Osteoblast (primary cell): ENCODE data around the gene GAB4. TPM values are rescaled to one million over a fixed set of nuclear protein-coding genes. Genes with fewer than 3 reads are reported as not detected.

Experiments used
- DNase-seq: peaks from one replicate; pipeline ENCODE4 v3.0.0; 2011; ENCODE audit warnings: low spot score, mixed read lengths; ENCODE audit not compliant: insufficient read length; ENCODE audit errors: missing footprints
- H2AFZ ChIP-seq: 2 replicates; pipeline ENCODE4 v1.6.0; 2011; ENCODE audit warnings: mild to moderate bottlenecking, low read length
- H3K27ac ChIP-seq: 2 replicates; pipeline ENCODE4 v1.5.1; 2011; ENCODE audit warnings: mild to moderate bottlenecking, low read depth, low read length, moderate library complexity
- H3K27me3 ChIP-seq: 2 replicates; pipeline ENCODE4 v1.6.0; 2012; ENCODE audit warnings: mild to moderate bottlenecking, control low read depth, inconsistent platforms, low read length, moderate library complexity; ENCODE audit not compliant: insufficient read depth
- H3K36me3 ChIP-seq: 2 replicates; pipeline ENCODE4 v1.5.1; 2011; ENCODE audit warnings: mild to moderate bottlenecking, low read length, control low read depth, moderate library complexity; ENCODE audit not compliant: insufficient read depth
- H3K4me1 ChIP-seq: 2 replicates; pipeline ENCODE4 v1.5.1; 2011; ENCODE audit warnings: mild to moderate bottlenecking, low read length, control low read depth, moderate library complexity; ENCODE audit not compliant: insufficient read depth
- H3K4me2 ChIP-seq: 2 replicates; pipeline ENCODE4 v1.6.0; 2011; ENCODE audit warnings: mild to moderate bottlenecking, low read length; ENCODE audit not compliant: insufficient read depth
- H3K4me3 ChIP-seq: fragments of 200-600 bp; sonication (generic); 3 replicates; pipeline ENCODE4 v1.5.1; 2012; ENCODE audit warnings: mild to moderate bottlenecking, low read length, inconsistent platforms; ENCODE audit not compliant: insufficient read depth
- H3K79me2 ChIP-seq: 2 replicates; pipeline ENCODE4 v1.6.0; 2012; ENCODE audit warnings: mild to moderate bottlenecking, low read length, control low read depth, inconsistent platforms; ENCODE audit not compliant: insufficient read depth
- H3K9me3 ChIP-seq: 2 replicates; pipeline ENCODE4 v1.5.1; 2011; ENCODE audit warnings: low read depth, low read length, control low read depth
- H4K20me1 ChIP-seq: 2 replicates; pipeline ENCODE4 v1.6.0; 2012; ENCODE audit warnings: mild to moderate bottlenecking, low read length, control low read depth; ENCODE audit not compliant: insufficient read depth
- CTCF ChIP-seq: IDR thresholded peaks from 2 replicates; pipeline ENCODE4 v1.5.1; 2011; ENCODE audit warnings: mild to moderate bottlenecking, low read depth, low read length, moderate library complexity; ENCODE audit errors: extremely low read depth
- total RNA-seq: library from RNA; depleted of rRNA; stranded (reverse); fragments of >200 nt; gene quantifications from 2 replicates; pipeline ENCODE4 v1.2.3, GENCODE V29; 2012

Gene GAB4
- total RNA-seq, 1 donor: not detected

GRCh38 chr22:16955678-16956210 lies 52.3 kb downstream of the GAB4 start:
- no peak overlapping the region for H3K4me3 ChIP-seq
- no peaks in the 10 kb centered on the region for H4K20me1 ChIP-seq
- no peak overlapping the region for H2AFZ ChIP-seq
- TF ChIP-seq CTCF: no peak
- H3K27me3 ChIP-seq: no peaks in the 10 kb centered on the region
- no peak overlapping the region for H3K27ac ChIP-seq
- no peaks in the 10 kb centered on the region for H3K4me1 ChIP-seq
- no peaks in the 10 kb centered on the region for H3K36me3 ChIP-seq
- DNase-seq: no peak
- no peak overlapping the region for H3K4me2 ChIP-seq
- H3K9me3 ChIP-seq: no peaks in the 10 kb centered on the region
- no peaks in the 10 kb centered on the region for H3K79me2 ChIP-seq

DNA sequence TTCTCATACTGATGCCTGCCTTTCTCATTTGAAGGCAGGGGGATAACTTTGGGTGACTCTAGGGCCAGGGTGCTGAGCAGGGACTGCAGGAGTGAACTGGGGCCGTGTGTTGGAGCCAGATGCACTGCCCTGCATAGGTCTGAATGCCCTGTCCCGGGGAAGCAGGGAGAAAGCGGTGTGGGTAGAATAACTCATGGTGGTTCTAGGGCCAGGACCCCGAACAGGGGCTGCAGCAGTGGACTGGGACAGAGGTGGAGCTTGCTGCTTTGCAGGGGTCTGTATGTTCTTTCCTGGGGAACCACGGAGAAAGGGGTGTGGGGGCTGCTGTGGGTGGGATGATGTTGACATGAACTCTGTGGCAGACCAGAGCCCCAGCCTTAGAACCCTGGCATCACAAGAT lies 52.9 kb downstream of the GAB4 start:
- Histone ChIP-seq H3K4me3 (no peak overlapping the region), H2AFZ (no peak overlapping the region), H3K9me3 (no peaks in the 10 kb centered on the region), H3K4me1 (no peaks in the 10 kb centered on the region), H3K27ac (no peak overlapping the region), H3K36me3 (no peaks in the 10 kb centered on the region), H3K27me3 (no peaks in the 10 kb centered on the region), H3K4me2 (no peak overlapping the region), H3K79me2 (no peaks in the 10 kb centered on the region), H4K20me1 (no peaks in the 10 kb centered on the region)
- DNase-seq: peak; percentile 35
- no peak for TF ChIP-seq CTCF

DNA sequence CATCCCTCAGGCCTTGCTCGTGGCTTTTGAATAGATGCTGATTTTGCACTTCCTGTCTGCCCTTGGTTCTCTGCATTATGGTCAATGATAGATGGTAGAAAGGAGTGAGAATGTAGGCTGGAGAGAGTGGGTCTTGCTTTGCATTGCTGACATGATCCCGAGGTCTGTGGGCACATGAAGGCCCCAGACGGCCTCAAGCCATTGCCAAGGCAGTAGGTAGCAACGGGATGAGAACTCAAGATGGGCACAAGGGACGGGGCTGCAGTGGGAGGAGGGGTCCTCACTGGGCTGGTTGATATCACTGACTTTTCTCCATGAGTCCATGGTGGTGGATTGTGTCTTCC lies 54.0 kb downstream of the GAB4 start:
- no peak for DNase-seq
- Histone ChIP-seq H3K36me3 (no peaks in the 10 kb centered on the region), H2AFZ (no peak overlapping the region), H3K4me3 (no peak overlapping the region), H3K4me1 (no peaks in the 10 kb centered on the region), H3K79me2 (no peaks in the 10 kb centered on the region), H3K9me3 (no peaks in the 10 kb centered on the region), H3K4me2 (no peak overlapping the region), H4K20me1 (no peaks in the 10 kb centered on the region), H3K27ac (no peak overlapping the region), H3K27me3 (no peaks in the 10 kb centered on the region)
- TF ChIP-seq CTCF: no peak

DNA sequence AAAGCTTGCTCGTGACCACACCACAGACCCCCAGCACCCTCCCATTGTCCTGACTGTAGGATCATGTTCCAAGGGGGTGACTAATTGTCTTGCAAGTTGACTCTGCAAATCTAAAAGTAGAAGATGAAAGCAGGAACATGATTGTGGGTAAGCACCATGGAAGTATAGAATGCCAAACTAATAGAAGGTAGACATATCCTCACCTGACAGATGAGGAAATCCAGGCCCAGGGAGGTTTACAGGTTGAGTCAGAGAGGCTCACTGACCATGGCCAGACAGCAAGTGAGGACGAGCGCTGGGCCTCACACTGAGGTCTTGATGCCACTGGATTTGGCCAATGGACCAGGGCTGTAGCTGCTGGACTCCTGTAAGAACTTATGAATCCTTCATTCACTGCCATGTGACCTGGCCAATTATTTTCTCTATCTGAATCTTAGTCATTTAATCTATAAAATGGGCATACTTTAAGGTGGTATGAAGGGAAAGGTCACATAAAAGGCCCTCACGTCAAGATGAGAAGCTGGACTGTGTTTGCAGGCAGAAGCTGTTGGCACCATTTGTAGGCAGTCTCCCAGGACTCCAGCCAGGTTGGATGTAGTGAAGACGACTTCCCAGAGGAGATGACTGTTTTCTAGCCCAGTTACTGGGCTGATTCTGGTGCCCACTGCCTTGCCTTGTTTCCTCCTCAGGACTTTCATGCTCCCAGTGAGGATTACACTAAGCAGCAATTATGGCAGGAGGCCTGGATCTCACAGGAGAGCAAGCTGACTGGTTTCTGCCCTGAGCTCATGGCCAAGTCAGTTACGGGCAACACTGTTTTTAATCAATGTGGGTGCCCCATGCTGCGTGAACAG lies 54.6 kb downstream of the GAB4 start:
- Histone ChIP-seq H3K36me3 (no peaks in the 10 kb centered on the region), H3K79me2 (no peaks in the 10 kb centered on the region), H3K27ac (no peak overlapping the region), H3K4me1 (no peaks in the 10 kb centered on the region), H3K4me3 (no peak overlapping the region), H2AFZ (no peak overlapping the region), H3K27me3 (no peaks in the 10 kb centered on the region), H3K4me2 (no peak overlapping the region), H3K9me3 (no peaks in the 10 kb centered on the region), H4K20me1 (no peaks in the 10 kb centered on the region)
- no peak for TF ChIP-seq CTCF
- DNase-seq: no peak
